ENCODE data around the gene DPEP1. TPM values are rescaled to one million over a fixed set of nuclear protein-coding genes. Genes with fewer than 3 reads are reported as not detected.

The DPEP1 gene
- total RNA-seq, 3 donors from 2014 or later (not counting 1 experiment from before 2014, with no cell fraction given): not detected

DNA sequence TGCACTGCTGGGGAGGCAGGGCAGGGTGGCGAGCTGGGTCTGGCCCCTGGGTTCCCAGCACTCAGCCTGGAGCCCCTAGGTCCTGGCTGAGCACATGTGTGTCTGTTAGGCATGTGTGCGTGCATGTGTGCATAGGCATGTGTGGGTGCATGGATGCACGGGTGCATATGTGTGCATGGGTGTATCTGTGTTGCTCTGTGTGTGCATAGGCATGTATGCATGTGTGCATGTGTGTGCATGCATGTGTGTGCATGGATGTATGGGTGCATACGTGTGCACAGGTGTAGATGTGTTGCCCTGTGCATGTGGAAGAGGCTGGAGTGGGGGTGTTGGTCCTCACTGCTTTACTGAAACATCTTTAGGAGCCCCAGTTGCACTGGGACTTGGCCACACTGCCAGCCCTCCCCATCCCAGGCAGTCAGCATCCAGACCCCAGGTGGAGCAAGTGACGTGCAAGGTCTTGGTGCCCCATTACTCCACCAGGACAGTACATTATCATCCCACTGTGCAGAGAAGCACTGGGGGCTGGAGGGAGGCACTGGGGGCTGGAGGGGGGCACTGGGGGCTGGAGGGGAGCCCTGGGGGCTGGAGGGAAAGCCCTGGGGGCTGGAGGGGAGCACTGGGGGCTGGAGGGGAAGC is 10.4 kb upstream of the DPEP1 start:
- Histone ChIP-seq H3K9me3 (ENCODE audit: control insufficient read depth, insufficient read depth, low read length) (no peaks in the 10 kb centered on the region), H3K36me3 (ENCODE audit: control insufficient read depth, insufficient read depth, low read length) (no peaks in the 10 kb centered on the region), H3K27me3 (ENCODE audit: control insufficient read depth, insufficient read depth, low read length) (no peaks in the 10 kb centered on the region), H3K27ac (ENCODE audit: low read length) (no peak overlapping the region), H3K4me1 (ENCODE audit: control insufficient read depth, insufficient read depth, low read length) (peaks cover 16% of the 10 kb centered on the region), H3K4me3 (ENCODE audit: low read length) (no peak overlapping the region)
- H3K4me1 Mint-ChIP-seq: peaks cover 7 to 15% of the 10 kb centered on the region in 2 donors
- peak overlapping the region in 1 of 2 donors; percentile 73 for H3K27ac Mint-ChIP-seq
- H3K27me3 Mint-ChIP-seq (ENCODE audit: low read depth in 2 of 2): no peaks in the 10 kb centered on the region
- no peak for DNase-seq
- no peaks in the 10 kb centered on the region for H3K9me3 Mint-ChIP-seq
- no peaks in the 10 kb centered on the region for H3K36me3 Mint-ChIP-seq
- TF ChIP-seq, protein P1, sequence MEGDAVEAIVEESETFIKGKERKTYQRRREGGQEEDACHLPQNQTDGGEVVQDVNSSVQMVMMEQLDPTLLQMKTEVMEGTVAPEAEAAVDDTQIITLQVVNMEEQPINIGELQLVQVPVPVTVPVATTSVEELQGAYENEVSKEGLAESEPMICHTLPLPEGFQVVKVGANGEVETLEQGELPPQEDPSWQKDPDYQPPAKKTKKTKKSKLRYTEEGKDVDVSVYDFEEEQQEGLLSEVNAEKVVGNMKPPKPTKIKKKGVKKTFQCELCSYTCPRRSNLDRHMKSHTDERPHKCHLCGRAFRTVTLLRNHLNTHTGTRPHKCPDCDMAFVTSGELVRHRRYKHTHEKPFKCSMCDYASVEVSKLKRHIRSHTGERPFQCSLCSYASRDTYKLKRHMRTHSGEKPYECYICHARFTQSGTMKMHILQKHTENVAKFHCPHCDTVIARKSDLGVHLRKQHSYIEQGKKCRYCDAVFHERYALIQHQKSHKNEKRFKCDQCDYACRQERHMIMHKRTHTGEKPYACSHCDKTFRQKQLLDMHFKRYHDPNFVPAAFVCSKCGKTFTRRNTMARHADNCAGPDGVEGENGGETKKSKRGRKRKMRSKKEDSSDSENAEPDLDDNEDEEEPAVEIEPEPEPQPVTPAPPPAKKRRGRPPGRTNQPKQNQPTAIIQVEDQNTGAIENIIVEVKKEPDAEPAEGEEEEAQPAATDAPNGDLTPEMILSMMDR (IDR thresholded peaks at IDR 0.05): no peak
- ATAC-seq: no peak
- intact Hi-C loops (cut with micrococcal nuclease): no loop called here
- WGBS (ENCODE audit: insufficient coverage): 67% methylated on average over 5 of the region's 5 CpGs
- H3K4me3 Mint-ChIP-seq: no peak overlapping the region

DNA sequence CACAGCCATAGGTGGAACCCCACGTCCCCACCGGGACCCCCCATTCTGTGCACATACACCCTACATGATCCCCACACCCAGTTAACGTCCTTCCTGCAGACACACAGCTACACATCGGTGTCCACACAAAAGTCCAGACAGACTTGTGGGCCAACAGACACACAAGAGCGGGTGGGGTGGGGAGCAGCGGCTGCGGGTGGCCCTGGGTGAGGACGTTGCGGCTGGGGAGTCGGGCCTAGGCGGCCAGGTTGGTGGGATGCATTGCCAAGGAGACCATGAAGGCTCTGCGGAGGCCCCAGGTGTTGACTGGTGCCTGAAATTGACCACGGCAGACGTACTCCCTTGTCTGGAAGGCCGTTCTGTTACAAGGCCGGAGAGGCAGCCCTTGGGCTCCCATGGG is 8.7 kb upstream of the DPEP1 start:
- WGBS (ENCODE audit: insufficient coverage): 92% methylated on average over 16 of the region's 16 CpGs
- no peaks in the 10 kb centered on the region for H3K36me3 Mint-ChIP-seq
- no peak overlapping the region for H3K27ac ChIP-seq (ENCODE audit: low read length)
- no peaks in the 10 kb centered on the region for H3K9me3 Mint-ChIP-seq
- no peak for ATAC-seq
- no peak for DNase-seq
- H3K4me3 ChIP-seq (ENCODE audit: low read length): no peak overlapping the region
- intact Hi-C loops (cut with micrococcal nuclease): no loop called here
- no peak overlapping the region for H3K4me3 Mint-ChIP-seq
- H3K4me1 Mint-ChIP-seq: peaks cover 7 to 15% of the 10 kb centered on the region in 2 donors
- no peak overlapping the region for H3K27ac Mint-ChIP-seq
- TF ChIP-seq, protein P1 (IDR thresholded peaks at IDR 0.05): no peak
- H3K27me3 ChIP-seq (ENCODE audit: control insufficient read depth, insufficient read depth, low read length): no peaks in the 10 kb centered on the region
- H3K4me1 ChIP-seq (ENCODE audit: control insufficient read depth, insufficient read depth, low read length): peaks cover 16% of the 10 kb centered on the region
- no peaks in the 10 kb centered on the region for H3K36me3 ChIP-seq (ENCODE audit: control insufficient read depth, insufficient read depth, low read length)
- no peaks in the 10 kb centered on the region for H3K27me3 Mint-ChIP-seq (ENCODE audit: low read depth in 2 of 2)
- H3K9me3 ChIP-seq (ENCODE audit: control insufficient read depth, insufficient read depth, low read length): no peaks in the 10 kb centered on the region

DNA sequence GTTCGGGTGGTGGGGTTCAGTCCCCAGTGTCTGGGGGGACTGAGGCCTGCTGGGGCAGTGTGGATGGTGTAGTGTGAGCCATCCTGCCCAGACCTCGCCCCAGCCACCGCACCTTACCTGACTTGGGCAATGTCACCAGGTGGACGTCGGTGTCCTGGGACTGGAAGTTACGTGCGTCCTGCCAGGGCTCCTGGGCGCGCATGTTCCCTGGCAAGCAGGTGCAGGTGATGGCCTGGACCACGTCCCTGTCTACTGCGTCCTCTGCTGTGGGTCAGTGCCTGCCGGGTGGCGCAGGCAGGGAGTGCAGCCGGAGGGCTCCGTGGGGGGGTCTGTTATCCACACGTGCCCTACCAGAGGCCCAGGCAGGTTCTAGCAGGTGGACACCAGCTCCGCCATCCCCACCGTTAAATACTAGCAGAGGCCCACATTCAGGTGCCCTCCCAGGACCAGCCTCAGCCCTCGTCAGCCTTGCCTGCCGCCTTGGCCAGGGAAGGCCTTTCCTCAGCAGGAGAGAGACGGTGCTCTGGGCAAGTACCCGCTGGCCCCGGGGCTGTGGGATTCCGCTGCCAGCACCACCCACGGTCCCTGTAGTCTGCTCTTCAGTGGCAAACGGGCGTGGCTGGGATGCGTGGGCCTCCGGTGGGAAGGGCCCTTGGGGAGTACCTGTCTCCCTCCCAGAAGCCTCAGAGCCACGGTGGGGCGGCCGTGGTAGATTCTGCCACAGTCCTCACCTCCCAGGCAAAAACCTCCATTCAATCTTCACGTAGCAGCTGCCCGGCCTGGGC is 8.1 kb upstream of the DPEP1 start:
- TF ChIP-seq, protein P1 (IDR thresholded peaks at IDR 0.05): no peak
- Mint-ChIP-seq H3K9me3 (no peaks in the 10 kb centered on the region), H3K27ac (no peak overlapping the region), H3K36me3 (no peaks in the 10 kb centered on the region), H3K27me3 (ENCODE audit: low read depth in 2 of 2) (peaks cover 0 to 1% of the 10 kb centered on the region in 2 donors), H3K4me3 (no peak overlapping the region), H3K4me1 (peaks cover 7 to 15% of the 10 kb centered on the region in 2 donors)
- no peak overlapping the region for H3K27ac ChIP-seq (ENCODE audit: low read length)
- no peaks in the 10 kb centered on the region for H3K9me3 ChIP-seq (ENCODE audit: control insufficient read depth, insufficient read depth, low read length)
- H3K4me3 ChIP-seq (ENCODE audit: low read length): no peak overlapping the region
- 92% methylated on average over 33 of the region's 34 CpGs for WGBS (ENCODE audit: insufficient coverage)
- no peak for ATAC-seq
- no peak for DNase-seq
- H3K27me3 ChIP-seq (ENCODE audit: control insufficient read depth, insufficient read depth, low read length): no peaks in the 10 kb centered on the region
- intact Hi-C loops (cut with micrococcal nuclease): no loop called here
- peaks cover 16% of the 10 kb centered on the region for H3K4me1 ChIP-seq (ENCODE audit: control insufficient read depth, insufficient read depth, low read length)
- H3K36me3 ChIP-seq (ENCODE audit: control insufficient read depth, insufficient read depth, low read length): no peaks in the 10 kb centered on the region
